H9 (cell line): ENCODE measurements around the gene NEBL. TPM values are rescaled to one million over a fixed set of nuclear protein-coding genes. Genes with fewer than 3 reads are reported as not detected.

ENCODE experiments used
- DNase-seq: peaks from one replicate; pipeline ENCODE4 v3.0.0-alpha.2; 2017
- H2AFZ ChIP-seq: one replicate; pipeline ENCODE4 v1.6.1; 2013; ENCODE audit warnings: mild to moderate bottlenecking, low read length, control low read depth, moderate library complexity
- H2AK5ac ChIP-seq: 2 replicates; pipeline ENCODE4 v1.6.1; 2013; ENCODE audit warnings: low read length, control low read depth, mixed read lengths; ENCODE audit not compliant: insufficient read length
- H2BK120ac ChIP-seq: one replicate; pipeline ENCODE4 v1.6.1; 2013; ENCODE audit warnings: low read depth, mild to moderate bottlenecking, low read length, control low read depth, inconsistent platforms; ENCODE audit not compliant: poor library complexity, severe bottlenecking
- H2BK12ac ChIP-seq: 2 replicates; pipeline ENCODE4 v1.6.1; 2013; ENCODE audit warnings: low read length, control low read depth, mixed read lengths, low read depth; ENCODE audit not compliant: insufficient read length
- H2BK15ac ChIP-seq: 2 replicates; pipeline ENCODE4 v1.6.1; 2013; ENCODE audit warnings: low read depth, low read length, control low read depth
- H2BK20ac ChIP-seq: one replicate; pipeline ENCODE4 v1.6.1; 2013; ENCODE audit warnings: low read depth, mild to moderate bottlenecking, low read length, control low read depth, inconsistent platforms; ENCODE audit not compliant: poor library complexity, severe bottlenecking
- H2BK5ac ChIP-seq: 2 replicates; pipeline ENCODE4 v1.6.1; 2013; ENCODE audit warnings: low read length, control low read depth, mixed read lengths; ENCODE audit not compliant: insufficient read length
- H3K14ac ChIP-seq: 2 replicates; pipeline ENCODE4 v1.6.1; 2013; ENCODE audit warnings: low read length, control low read depth; ENCODE audit not compliant: insufficient read depth
- H3K18ac ChIP-seq: 2 replicates; pipeline ENCODE4 v1.6.1; 2013; ENCODE audit warnings: low read depth, mild to moderate bottlenecking, mixed read lengths, low read length, control low read depth; ENCODE audit not compliant: insufficient read length
- H3K23ac ChIP-seq: 2 replicates; pipeline ENCODE4 v1.6.1; 2013; ENCODE audit warnings: low read length, control low read depth, mixed read lengths, low read depth; ENCODE audit not compliant: insufficient read length
- H3K23me2 ChIP-seq: 2 replicates; pipeline ENCODE4 v1.6.1; 2013; ENCODE audit warnings: low read depth, mild to moderate bottlenecking, mixed read lengths, low read length, control low read depth; ENCODE audit not compliant: insufficient read length, poor library complexity, severe bottlenecking
- H3K27ac ChIP-seq: 2 replicates; pipeline ENCODE4 v1.5.1; 2013; ENCODE audit warnings: low read length, control low read depth, mixed read lengths, low read depth; ENCODE audit not compliant: insufficient read length
- H3K27me3 ChIP-seq: 2 replicates; pipeline ENCODE4 v1.6.1; 2013; ENCODE audit warnings: low read length, control low read depth, inconsistent platforms; ENCODE audit not compliant: insufficient read depth
- H3K4ac ChIP-seq: 2 replicates; pipeline ENCODE4 v1.6.1; 2013; ENCODE audit warnings: low read depth, mild to moderate bottlenecking, control low read depth, inconsistent platforms, low read length, moderate library complexity
- H3K4me1 ChIP-seq: 2 replicates; pipeline ENCODE4 v1.6.1; 2013; ENCODE audit warnings: low read length, control low read depth, inconsistent platforms; ENCODE audit not compliant: insufficient read depth
- H3K4me2 ChIP-seq: 2 replicates; pipeline ENCODE4 v1.6.1; 2013; ENCODE audit warnings: low read length, control low read depth, mixed read lengths; ENCODE audit not compliant: insufficient read length, insufficient read depth
- H3K56ac ChIP-seq: 2 replicates; pipeline ENCODE4 v1.6.1; 2013; ENCODE audit warnings: low read depth, mild to moderate bottlenecking, mixed read lengths, low read length, control low read depth; ENCODE audit not compliant: insufficient read length
- H3K79me1 ChIP-seq: 2 replicates; pipeline ENCODE4 v1.6.1; 2013; ENCODE audit warnings: low read depth, mild to moderate bottlenecking, moderate library complexity, low read length, control low read depth, inconsistent platforms; ENCODE audit not compliant: insufficient read depth, poor library complexity, severe bottlenecking
- H3K79me2 ChIP-seq: 2 replicates; pipeline ENCODE4 v1.6.1; 2013; ENCODE audit warnings: low read length, control low read depth, inconsistent platforms; ENCODE audit not compliant: insufficient read depth
- H3K9ac ChIP-seq: 2 replicates; pipeline ENCODE4 v1.6.1; 2013; ENCODE audit warnings: low read length, control low read depth, mixed read lengths; ENCODE audit not compliant: insufficient read length; ENCODE audit errors: extremely low read depth
- H3K9me3 ChIP-seq: one replicate; pipeline ENCODE4 v1.6.1; 2013; ENCODE audit warnings: low read depth, low read length, inconsistent platforms; ENCODE audit not compliant: control insufficient read depth
- H3T11ph ChIP-seq: one replicate; pipeline ENCODE4 v1.6.1; 2013; ENCODE audit warnings: mild to moderate bottlenecking, low read length, control low read depth, inconsistent platforms
- H4K20me1 ChIP-seq: one replicate; pipeline ENCODE4 v1.6.1; 2013; ENCODE audit not compliant: control insufficient read depth, insufficient read length, insufficient read depth
- H4K5ac ChIP-seq: 2 replicates; pipeline ENCODE4 v1.6.1; 2013; ENCODE audit warnings: low read depth, mild to moderate bottlenecking, mixed read lengths, low read length, control low read depth; ENCODE audit not compliant: insufficient read length
- H4K8ac ChIP-seq: replicated peaks from 2 replicates; pipeline ENCODE4 v1.6.1; 2013; ENCODE audit warnings: low read length, control low read depth, mixed read lengths, low read depth; ENCODE audit not compliant: insufficient read length
- H4K91ac ChIP-seq: 2 replicates; pipeline ENCODE4 v1.6.1; 2013; ENCODE audit warnings: low read depth, mild to moderate bottlenecking, moderate library complexity, mixed read lengths, low read length, control low read depth; ENCODE audit not compliant: insufficient read length
- H3K27ac Mint-ChIP-seq, 3 experiments: 2 replicates in 2 of 3; 3 replicates in 1 of 3; pipeline ENCODE4 v1.8.0; 2020 to 2021; ENCODE audit warnings: mixed read lengths in 3 of 3, mild to moderate bottlenecking in 1 of 3, moderate library complexity in 1 of 3
- H3K27me3 Mint-ChIP-seq: 2 replicates; pipeline ENCODE4 v1.8.0; 2021; ENCODE audit warnings: low read depth, mild to moderate bottlenecking, moderate library complexity, mixed read lengths
- H3K36me3 Mint-ChIP-seq, 3 experiments: 2 replicates in 2 of 3; 3 replicates in 1 of 3; pipeline ENCODE4 v1.8.0; 2020 to 2021; ENCODE audit warnings: low read depth in 3 of 3, mixed read lengths in 3 of 3; ENCODE audit not compliant: insufficient read depth in 1 of 3
- H3K4me1 Mint-ChIP-seq, 2 experiments: 2 replicates each; pipeline ENCODE4 v1.8.0; 2020; ENCODE audit warnings: mixed read lengths in 2 of 2
- H3K4me3 Mint-ChIP-seq, 2 experiments: 2 replicates in 1 of 2; 3 replicates in 1 of 2; pipeline ENCODE4 v1.8.0; 2020 to 2021; ENCODE audit warnings: mild to moderate bottlenecking in 2 of 2, mixed read lengths in 2 of 2, moderate library complexity in 1 of 2
- H3K9me3 Mint-ChIP-seq, 2 experiments: 2 replicates in 1 of 2; 3 replicates in 1 of 2; pipeline ENCODE4 v1.8.0; 2020; ENCODE audit warnings: mild to moderate bottlenecking in 2 of 2, mixed read lengths in 2 of 2, moderate library complexity in 1 of 2
- WGBS: extraction: QIAGEN DNeasy Blood & Tissue Kit; methylation state at CpG from one replicate; pipeline ENCODE4 v1.1.7; 2013; ENCODE audit warnings: missing lambda C conversion rate, low lambda C conversion rate, mixed read lengths; ENCODE audit not compliant: insufficient read length; ENCODE audit errors: extremely low coverage; 5-methylcytosine and 5-hydroxymethylcytosine counted together
- long read RNA-seq: library from polyadenylated mRNA; unstranded; transcript quantifications from one replicate; pipeline ENCODE4 v2.0.0, GENCODE V29; 2020
- total RNA-seq: library from RNA; stranded (reverse); gene quantifications from 2 replicates; pipeline ENCODE4 v1.2.1, GENCODE V29; 2021
- TF ChIP-seq, protein P1 (sequence below): fragments of 200-600 bp; sonication (generic); conservative IDR thresholded peaks from 3 replicates; pipeline ENCODE4 v1.8.0; 2021; ENCODE audit warnings: antibody characterized with exemption, mild to moderate bottlenecking

Gene NEBL, protein sequence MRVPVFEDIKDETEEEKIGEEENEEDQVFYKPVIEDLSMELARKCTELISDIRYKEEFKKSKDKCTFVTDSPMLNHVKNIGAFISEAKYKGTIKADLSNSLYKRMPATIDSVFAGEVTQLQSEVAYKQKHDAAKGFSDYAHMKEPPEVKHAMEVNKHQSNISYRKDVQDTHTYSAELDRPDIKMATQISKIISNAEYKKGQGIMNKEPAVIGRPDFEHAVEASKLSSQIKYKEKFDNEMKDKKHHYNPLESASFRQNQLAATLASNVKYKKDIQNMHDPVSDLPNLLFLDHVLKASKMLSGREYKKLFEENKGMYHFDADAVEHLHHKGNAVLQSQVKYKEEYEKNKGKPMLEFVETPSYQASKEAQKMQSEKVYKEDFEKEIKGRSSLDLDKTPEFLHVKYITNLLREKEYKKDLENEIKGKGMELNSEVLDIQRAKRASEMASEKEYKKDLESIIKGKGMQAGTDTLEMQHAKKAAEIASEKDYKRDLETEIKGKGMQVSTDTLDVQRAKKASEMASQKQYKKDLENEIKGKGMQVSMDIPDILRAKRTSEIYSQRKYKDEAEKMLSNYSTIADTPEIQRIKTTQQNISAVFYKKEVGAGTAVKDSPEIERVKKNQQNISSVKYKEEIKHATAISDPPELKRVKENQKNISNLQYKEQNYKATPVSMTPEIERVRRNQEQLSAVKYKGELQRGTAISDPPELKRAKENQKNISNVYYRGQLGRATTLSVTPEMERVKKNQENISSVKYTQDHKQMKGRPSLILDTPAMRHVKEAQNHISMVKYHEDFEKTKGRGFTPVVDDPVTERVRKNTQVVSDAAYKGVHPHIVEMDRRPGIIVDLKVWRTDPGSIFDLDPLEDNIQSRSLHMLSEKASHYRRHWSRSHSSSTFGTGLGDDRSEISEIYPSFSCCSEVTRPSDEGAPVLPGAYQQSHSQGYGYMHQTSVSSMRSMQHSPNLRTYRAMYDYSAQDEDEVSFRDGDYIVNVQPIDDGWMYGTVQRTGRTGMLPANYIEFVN
- 20.4 and 20.9 TPM in 2 replicates for total RNA-seq
- long read RNA-seq, partial matches to known transcripts, result 1 of 36 reads
- long read RNA-seq, other reads (novel, unspliced or antisense), result 35 of 36 reads

- no peak within 1 kb of the TSS for H3K14ac ChIP-seq
- WGBS, result no CpG with 5 or more reads among the region's 2 CpGs
- no peak within 1 kb of the TSS for H3K4me2 ChIP-seq
- H2BK20ac ChIP-seq, result no peak within 1 kb of the TSS
- H3K36me3 Mint-ChIP-seq, result peaks cover 0 to 7% (median 2%) of the 10 kb centered on the region in 3 experiments; a peak in 3 of 7 replicates
- H3K18ac ChIP-seq, result no peak within 1 kb of the TSS
- H3K9ac ChIP-seq, result no peak within 1 kb of the TSS
- no peak within 1 kb of the TSS for H2BK5ac ChIP-seq
- H4K91ac ChIP-seq, result no peak within 1 kb of the TSS
- H3K27ac Mint-ChIP-seq, result no peak within 1 kb of the TSS
- no peaks in the 10 kb centered on the region for H3K27me3 ChIP-seq
- no peaks in the 10 kb centered on the region for H3K79me1 ChIP-seq
- H3K9me3 Mint-ChIP-seq, result no peaks in the 10 kb centered on the region
- peaks cover 5 to 8% of the 10 kb centered on the region in 2 experiments for H3K4me1 Mint-ChIP-seq
- H4K5ac ChIP-seq, result no peak within 1 kb of the TSS
- H3K23me2 ChIP-seq, result no peaks in the 10 kb centered on the region
- H2BK15ac ChIP-seq, result no peak within 1 kb of the TSS
- H3T11ph ChIP-seq, result no peak within 1 kb of the TSS
- H4K8ac ChIP-seq, result no peak within 1 kb of the TSS
- no peak for DNase-seq
- H2BK120ac ChIP-seq, result no peak within 1 kb of the TSS
- H3K23ac ChIP-seq, result no peak within 1 kb of the TSS
- H3K4me3 Mint-ChIP-seq, result no peak within 1 kb of the TSS
- TF ChIP-seq, protein P1, sequence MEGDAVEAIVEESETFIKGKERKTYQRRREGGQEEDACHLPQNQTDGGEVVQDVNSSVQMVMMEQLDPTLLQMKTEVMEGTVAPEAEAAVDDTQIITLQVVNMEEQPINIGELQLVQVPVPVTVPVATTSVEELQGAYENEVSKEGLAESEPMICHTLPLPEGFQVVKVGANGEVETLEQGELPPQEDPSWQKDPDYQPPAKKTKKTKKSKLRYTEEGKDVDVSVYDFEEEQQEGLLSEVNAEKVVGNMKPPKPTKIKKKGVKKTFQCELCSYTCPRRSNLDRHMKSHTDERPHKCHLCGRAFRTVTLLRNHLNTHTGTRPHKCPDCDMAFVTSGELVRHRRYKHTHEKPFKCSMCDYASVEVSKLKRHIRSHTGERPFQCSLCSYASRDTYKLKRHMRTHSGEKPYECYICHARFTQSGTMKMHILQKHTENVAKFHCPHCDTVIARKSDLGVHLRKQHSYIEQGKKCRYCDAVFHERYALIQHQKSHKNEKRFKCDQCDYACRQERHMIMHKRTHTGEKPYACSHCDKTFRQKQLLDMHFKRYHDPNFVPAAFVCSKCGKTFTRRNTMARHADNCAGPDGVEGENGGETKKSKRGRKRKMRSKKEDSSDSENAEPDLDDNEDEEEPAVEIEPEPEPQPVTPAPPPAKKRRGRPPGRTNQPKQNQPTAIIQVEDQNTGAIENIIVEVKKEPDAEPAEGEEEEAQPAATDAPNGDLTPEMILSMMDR, result no peak
- no peak within 1 kb of the TSS for H3K4ac ChIP-seq
- H3K27ac ChIP-seq, result no peak within 1 kb of the TSS
- no peaks in the 10 kb centered on the region for H3K79me2 ChIP-seq
- no peaks in the 10 kb centered on the region for H4K20me1 ChIP-seq
- H3K27me3 Mint-ChIP-seq, result no peaks in the 10 kb centered on the region
- no peak within 1 kb of the TSS for H2BK12ac ChIP-seq
- no peak within 1 kb of the TSS for H3K56ac ChIP-seq
- no peaks in the 10 kb centered on the region for H3K9me3 ChIP-seq
- no peak within 1 kb of the TSS for H2AFZ ChIP-seq
- no peak within 1 kb of the TSS for H2AK5ac ChIP-seq
- H3K4me1 ChIP-seq, result no peaks in the 10 kb centered on the region
Observed at GRCh38 chr10:20897146-20897825, at the start of gene NEBL. TSS of gene NEBL (minus strand) at chr10:20897311. CDS start at chr10:20897205, 106 bp downstream.
